ENCODE results near the gene SET.

Gene SET

GRCh38 chr9:128724744-128725211 is 35.8 kb downstream of the SET start:
- DNase-seq (ENCODE audit: insufficient read length, low spot score) (peak; percentile 57), FAIRE-seq (no peak)

- FAIRE-seq (no peak), DNase-seq (ENCODE audit: insufficient read length, low spot score) (no peak)
Observed at GRCh38 chr9:128727640-128728248, 38.7 kb downstream of the SET start.

GRCh38 chr9:128728298-128728697 is 39.3 kb downstream of the SET start:
- FAIRE-seq (no peak), DNase-seq (ENCODE audit: insufficient read length, low spot score) (no peak)

- FAIRE-seq (no peak), DNase-seq (ENCODE audit: insufficient read length, low spot score) (no peak)
Observed at GRCh38 chr9:128729302-128729701, 40.3 kb downstream of the SET start.

GRCh38 chr9:128729766-128730517 is 40.9 kb downstream of the SET start:
- FAIRE-seq (no peak), DNase-seq (ENCODE audit: insufficient read length, low spot score) (no peak)

GRCh38 chr9:128731093-128731492 is 42.1 kb downstream of the SET start:
- no peak for FAIRE-seq
- DNase-seq (ENCODE audit: insufficient read length, low spot score), result no peak

- no peak for FAIRE-seq
- DNase-seq (ENCODE audit: insufficient read length, low spot score), result no peak
Observed at GRCh38 chr9:128731691-128732090, 42.7 kb downstream of the SET start.

- FAIRE-seq, result no peak
- no peak for DNase-seq (ENCODE audit: insufficient read length, low spot score)
Observed at GRCh38 chr9:128732576-128732975, 43.6 kb downstream of the SET start.

GRCh38 chr9:128733256-128733655 is 44.2 kb downstream of the SET start:
- no peak for FAIRE-seq

GRCh38 chr9:128735373-128735772 is 46.4 kb downstream of the SET start:
- no peak for FAIRE-seq

More at GRCh38 chr9:128733256-128733655, 44.2 kb downstream of the SET start:
- DNase-seq (ENCODE audit: insufficient read length, low spot score), result peak; percentile 80

GRCh38 chr9:128742401-128742800 is 53.4 kb downstream of the SET start:
- DNase-seq (ENCODE audit: insufficient read length, low spot score), result no peak
- FAIRE-seq, result no peak

More at GRCh38 chr9:128735373-128735772, 46.4 kb downstream of the SET start:
- DNase-seq (ENCODE audit: insufficient read length, low spot score), result no peak

GRCh38 chr9:128743421-128743820 is 54.4 kb downstream of the SET start:
- DNase-seq (ENCODE audit: insufficient read length, low spot score) (no peak), FAIRE-seq (no peak)
